COLO668 (cell line): ENCODE data around the gene EHMT1.

ENCODE experiments used
- DNase-seq: peaks from one replicate; lab custom pipeline; 2025; ENCODE audit not compliant: unreplicated experiment; lab: John Stamatoyannopoulos, UW

Gene EHMT1

GRCh38 chr9:137781906-137782585 is 163.2 kb downstream of the EHMT1 start:
- DNase-seq = no peak

DNA sequence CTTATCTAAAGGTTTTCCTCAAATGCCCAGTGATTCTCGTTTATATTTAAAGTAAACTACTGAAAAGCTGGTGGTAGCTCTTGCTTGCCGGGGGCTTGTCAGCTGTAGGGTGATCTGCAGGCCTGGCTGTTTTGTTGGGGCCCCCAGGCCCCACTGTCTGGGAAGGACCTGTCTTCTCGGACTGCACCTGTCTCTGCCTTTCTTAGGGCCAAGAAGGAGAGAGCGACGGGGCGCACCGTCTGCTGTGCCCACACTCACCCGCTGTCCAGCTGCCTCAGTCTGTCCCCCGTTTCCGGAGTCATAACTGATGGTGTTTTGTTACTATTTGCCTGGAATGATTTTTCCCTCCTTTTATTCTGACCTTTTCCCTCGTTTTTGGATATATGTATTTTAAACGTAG is 164.7 kb downstream of the EHMT1 start:
- no peak for DNase-seq

- DNase-seq = no peak
These were observed 165.2 kb downstream of the EHMT1 start for GRCh38 chr9:137784046-137784445.

GRCh38 chr9:137784641-137785513 is 166.1 kb downstream of the EHMT1 start:
- no peak for DNase-seq

DNA sequence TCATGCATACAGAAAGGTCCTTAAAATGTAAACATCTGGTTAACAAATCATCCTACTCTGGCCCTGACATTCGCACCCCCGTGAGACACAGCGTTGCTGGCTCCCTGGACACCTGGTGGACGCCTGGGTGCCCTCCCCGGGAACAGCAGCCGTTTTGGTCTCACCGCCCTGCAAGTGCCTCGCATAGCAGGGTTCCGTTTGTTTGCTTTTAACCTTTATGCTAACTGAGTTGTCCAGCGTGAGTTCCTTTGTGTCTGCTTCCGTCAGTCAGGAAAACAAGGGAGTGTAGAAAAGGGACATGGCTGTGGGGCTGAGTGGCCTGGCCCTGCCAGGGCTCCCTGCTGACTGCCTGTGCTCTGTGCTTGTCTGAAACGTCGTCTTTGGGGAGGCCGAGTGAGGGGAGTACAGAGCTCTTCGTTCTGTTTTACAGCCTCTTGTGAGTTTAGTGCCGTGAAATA is 166.9 kb downstream of the EHMT1 start:
- peak; percentile 74 for DNase-seq

GRCh38 chr9:137786511-137786920 is 167.7 kb downstream of the EHMT1 start:
- no peak for DNase-seq

- no peak for DNase-seq
These were observed 168.6 kb downstream of the EHMT1 start for GRCh38 chr9:137787381-137787780.

DNA sequence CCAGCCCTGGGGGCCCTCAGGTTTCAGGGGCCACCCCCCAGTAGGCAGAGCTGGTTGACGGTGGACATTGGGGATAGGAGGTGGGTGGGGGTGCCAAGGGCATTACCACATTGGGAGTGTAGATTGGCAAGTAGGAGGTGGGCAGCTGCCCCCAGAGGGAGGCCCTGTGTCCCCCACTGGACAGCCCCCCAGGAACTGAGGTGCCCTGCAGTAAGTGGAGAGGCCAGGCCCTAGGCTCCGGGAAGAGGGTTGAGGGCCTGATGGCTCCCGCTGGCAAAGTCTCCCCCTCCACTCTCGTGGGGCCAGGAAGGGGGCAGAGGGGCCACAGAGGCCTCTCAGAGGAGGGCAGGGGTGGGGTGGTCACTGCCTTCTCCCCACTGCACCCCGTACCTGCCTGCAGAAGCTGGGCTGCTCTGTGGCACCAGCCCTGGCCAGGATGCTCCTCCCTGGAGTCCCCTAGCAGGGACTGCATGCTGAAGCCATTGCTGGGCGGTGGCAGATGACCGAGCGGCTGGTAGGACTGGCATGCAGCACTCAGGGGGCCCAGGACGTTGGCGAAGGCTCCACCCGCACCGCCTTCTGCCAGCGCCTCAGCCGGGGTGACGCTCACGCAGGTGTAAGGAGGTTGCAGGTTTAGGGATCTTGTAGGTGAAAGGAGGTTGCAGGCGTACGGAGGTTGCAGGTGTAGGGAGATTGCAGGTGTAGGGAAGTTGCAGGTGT is 169.1 kb downstream of the EHMT1 start:
- no peak for DNase-seq

DNA sequence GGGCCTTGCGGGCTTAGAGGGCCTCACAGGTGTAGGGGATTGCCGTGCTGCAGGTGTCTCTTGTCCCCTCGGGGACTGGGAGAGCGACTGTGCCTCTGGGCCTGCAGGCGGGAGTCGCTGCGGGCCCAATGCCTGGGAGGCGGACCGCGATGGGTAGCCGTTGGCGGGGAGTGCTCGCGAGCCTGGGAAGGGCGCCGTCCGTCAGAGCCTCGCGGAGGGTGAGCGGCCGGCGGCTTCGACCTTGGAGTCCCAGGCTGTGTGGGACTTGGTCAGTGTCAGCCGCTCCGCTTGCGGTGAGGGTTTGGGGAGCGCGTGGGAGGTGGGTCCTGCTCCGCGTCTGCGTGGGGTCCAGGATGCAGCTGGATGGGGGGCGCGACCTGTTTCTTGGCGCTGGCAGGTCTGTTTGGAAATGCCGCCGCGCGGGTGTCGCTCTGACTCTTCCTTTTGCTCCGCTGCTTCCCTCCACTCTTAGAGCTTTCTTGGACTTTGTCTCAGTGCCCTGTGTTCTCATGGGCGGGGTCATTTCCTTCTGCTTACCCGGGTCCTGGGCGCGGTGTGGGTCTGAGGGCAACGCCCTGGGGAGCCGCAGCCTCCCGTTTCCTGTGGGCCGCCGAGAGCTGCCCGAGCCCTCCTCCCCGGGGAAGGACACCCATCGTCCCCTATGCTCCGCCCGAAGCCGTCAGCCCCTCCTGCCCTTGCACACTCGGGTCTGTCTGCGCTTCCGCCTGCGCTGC is 169.9 kb downstream of the EHMT1 start:
- DNase-seq = no peak

DNA sequence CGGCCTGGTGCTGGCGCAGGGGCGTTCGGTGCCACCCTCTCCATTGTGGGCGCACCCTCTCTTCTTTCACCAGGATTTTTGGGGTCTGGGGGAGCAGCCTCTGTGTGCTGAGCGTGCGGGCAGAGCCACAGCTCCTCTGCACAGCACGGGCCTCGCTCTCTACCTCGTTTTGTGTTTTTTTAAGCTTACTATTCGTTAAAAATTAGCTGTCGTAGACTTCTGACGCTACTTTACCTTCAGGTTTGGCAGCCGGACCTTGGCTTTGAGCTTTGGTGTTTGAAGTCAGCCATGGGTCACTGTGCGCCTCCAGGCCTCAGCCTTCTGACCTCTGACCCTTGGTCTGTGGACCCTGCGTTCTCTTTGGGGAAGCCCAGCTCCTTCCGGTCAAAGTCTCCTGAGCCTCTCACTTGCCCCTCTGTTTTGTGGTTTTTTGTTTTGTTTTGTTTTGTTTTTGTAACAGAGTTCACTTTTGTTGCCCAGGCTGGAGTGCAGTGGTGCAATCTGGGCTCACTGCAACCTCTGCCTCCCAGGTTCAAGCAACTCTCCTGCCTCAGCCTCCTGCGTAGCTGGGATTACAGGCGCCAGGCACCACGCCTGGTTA is 170.6 kb downstream of the EHMT1 start:
- DNase-seq = no peak

- DNase-seq = no peak
These were observed 173.1 kb downstream of the EHMT1 start for GRCh38 chr9:137791947-137792346.

DNA sequence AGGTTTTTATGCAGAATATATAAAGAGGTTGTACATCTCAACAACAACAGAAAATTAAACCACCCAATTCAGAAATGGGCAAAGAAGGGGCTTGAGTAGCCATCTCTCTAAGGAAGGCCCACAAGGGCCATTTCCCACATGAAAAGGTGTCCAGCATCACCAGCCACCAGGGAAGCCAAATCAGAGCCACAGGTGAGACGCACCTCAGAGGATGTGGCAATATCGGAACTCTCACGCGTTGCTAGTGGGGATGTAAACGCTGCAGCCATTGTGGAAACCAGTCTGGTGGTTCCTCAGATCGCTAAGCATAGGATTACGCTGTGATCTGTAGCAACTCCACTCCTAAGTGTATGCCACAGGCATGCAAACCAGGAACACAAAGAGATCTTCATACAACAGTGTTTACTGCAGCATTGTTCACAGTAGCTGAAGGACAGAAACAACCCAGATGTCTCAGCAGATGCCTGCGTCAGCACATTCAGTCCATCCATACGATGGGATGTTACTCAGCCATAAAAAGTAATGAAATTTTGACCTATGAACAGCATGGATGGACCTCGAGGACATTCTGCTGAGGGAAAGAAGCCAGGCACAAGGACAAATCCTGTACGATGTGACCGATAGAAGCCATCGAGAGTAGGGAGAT is 174.5 kb downstream of the EHMT1 start:
- no peak for DNase-seq

DNA sequence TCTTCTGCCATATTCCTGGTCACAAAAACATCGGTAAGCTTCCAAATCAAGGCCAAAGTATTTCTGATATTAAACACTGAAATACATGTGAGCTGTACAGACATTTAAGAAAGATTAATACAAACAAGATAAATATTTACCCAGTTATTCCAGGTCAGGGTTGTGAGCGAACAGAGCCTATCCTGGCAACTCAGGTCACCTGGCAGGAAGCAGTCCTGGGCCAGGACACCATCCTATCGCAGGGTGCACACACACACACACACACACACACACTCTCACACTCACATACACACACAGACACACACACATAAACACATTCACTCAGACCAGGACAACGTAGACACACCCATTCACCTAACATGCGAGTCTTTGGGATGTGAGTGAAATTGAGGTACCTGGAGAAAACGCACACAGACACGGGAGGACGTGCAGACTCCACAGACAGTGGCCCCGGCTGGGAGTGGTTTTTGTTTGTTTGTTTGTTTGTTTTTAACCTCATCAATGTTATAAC is 176.4 kb downstream of the EHMT1 start:
- no peak for DNase-seq

GRCh38 chr9:137797206-137798120 is 178.7 kb downstream of the EHMT1 start:
- DNase-seq = peak; percentile 22

DNA sequence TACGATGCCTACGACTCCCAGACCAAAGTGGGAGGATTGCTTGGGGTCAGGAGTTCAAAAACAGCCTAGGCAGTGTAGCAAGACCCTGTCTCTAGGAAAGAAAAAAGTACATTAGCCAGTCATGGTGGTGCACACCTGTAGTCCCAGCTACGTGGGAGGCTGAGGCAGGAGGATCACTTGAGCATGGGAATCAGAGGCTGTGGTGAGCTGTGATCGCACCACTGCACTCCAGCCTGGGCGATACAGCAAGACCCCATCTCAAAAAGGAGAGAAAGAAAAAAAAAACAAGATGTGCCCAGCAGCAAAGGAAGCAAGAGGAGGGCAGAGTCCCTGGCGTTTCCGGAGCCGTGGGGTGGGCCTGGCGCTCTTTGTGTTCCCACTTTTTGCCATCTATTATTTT is 179.3 kb downstream of the EHMT1 start:
- DNase-seq = no peak

GRCh38 chr9:137798901-137799629 is 180.3 kb downstream of the EHMT1 start:
- DNase-seq = peak; percentile 39

- DNase-seq = no peak
These were observed 180.8 kb downstream of the EHMT1 start for GRCh38 chr9:137799630-137799983.
